HAP-1 (cell line): ENCODE results near the gene CLMP.
"Not testable (repeated sequence)": the region's sequence is repeated elsewhere in the genome, so short reads cannot be mapped to it uniquely, and the experiment has no call there.

Experiments
- DNase-seq, 2 experiments: peaks; one replicate each; pipeline ENCODE4 v3.0.0-alpha.2; 2016 to 2020; ENCODE audit warnings: low spot score in 2 of 2
- H3K27me3 ChIP-seq: fragments of 250-450 bp; sonication (Bioruptor Pico); 2 replicates; pipeline ENCODE4 v1.5.1; 2020; ENCODE audit warnings: low read depth, mild to moderate bottlenecking, moderate library complexity
- H3K36me3 ChIP-seq: fragments of 250-450 bp; sonication (Bioruptor Pico); replicated peaks from 2 replicates; pipeline ENCODE4 v1.5.1; 2020; ENCODE audit warnings: mild to moderate bottlenecking
- H3K4me1 ChIP-seq: fragments of 250-450 bp; sonication (Bioruptor Pico); 2 replicates; pipeline ENCODE4 v1.5.1; 2020; ENCODE audit warnings: mild to moderate bottlenecking
- H3K4me3 ChIP-seq: fragments of 250-450 bp; sonication (Bioruptor Pico); 2 replicates; pipeline ENCODE4 v1.5.1; 2020; ENCODE audit warnings: mild to moderate bottlenecking, moderate library complexity
- H3K9me3 ChIP-seq: fragments of 250-450 bp; sonication (Bioruptor Pico); 2 replicates; pipeline ENCODE4 v1.5.1; 2020; ENCODE audit warnings: mild to moderate bottlenecking, moderate library complexity
- in situ Hi-C: fragments of 300-500 bp; cut with MboI; formaldehyde crosslinking; loops from 3 replicates; pipeline ENCODE4 v1.14.3; 2020; ENCODE audit warnings: low sequenced_read_pairs, inconsistent platforms, mixed read lengths

Gene CLMP

DNA sequence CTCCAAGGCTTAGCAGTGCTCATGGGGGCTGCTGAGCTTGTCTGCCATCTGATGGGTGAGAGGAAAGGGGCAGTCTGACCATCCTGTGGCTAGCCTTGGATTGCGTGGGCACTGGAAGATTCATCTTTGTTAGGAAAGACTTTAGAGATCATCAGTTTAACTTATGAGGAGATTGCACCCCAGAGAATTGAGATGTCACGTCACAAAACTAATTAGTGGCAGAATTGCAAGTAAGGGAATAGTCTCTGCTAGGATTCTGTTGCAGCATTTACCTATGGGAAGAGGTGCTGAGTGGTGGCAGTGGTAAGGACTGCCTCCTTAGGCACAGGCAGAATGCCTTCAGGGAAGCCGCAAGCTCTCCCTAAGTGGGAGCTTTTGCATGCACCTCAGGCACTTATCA lies 90.4 kb downstream of the CLMP start:
- DNase-seq: no peak
- in situ Hi-C loops: loop anchor here (25.0 kb wide), 1 partner anchor 383 kb away; no protein-coding TSS in a partner anchor
- Histone ChIP-seq H3K27me3 (0 out of 2 replicates have a peak, but pooled peaks cover 8% of the 10 kb centered on the region), H3K4me1 (no peaks in the 10 kb centered on the region), H3K36me3 (no peaks in the 10 kb centered on the region), H3K9me3 (no peaks in the 10 kb centered on the region), H3K4me3 (no peak overlapping the region)

DNA sequence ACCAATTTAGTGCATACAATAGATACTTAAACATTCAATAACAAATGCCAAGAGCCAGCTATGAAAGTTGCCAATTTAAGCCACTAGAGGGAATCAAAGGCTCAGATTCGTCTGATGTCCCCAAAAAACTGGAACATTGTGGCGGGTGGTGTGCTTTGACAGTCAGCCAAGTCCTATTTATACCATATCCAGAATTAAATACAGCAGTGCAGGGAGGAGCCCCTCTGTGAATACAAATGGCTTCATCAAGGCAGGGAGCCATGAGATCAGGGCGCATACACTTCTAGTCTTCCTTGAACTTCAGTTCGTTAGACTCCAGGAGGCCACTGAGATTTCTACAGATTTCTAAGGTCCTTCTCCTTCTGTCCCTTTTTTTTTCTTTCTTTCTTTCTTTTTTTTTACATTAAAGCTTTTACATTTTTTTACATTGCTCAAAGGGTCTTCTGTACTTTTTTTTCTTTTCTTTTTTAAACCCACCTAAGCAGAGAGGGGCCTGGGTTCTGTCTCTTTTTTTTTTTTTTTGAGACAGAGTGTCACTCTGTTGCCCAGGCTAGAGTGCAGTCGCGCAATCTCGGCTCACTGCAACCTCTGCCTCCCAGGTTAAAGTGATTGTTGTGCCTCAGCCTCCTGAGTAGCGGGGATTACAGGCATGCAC lies 91.6 kb downstream of the CLMP start:
- DNase-seq: peak; percentile 62 to 66
- H3K4me1 ChIP-seq: no peaks in the 10 kb centered on the region
- no peak overlapping the region for H3K4me3 ChIP-seq
- in situ Hi-C loops: loop anchor here (25.0 kb wide), 1 partner anchor 384 kb away; no protein-coding TSS in a partner anchor
- H3K36me3 ChIP-seq: no peaks in the 10 kb centered on the region
- H3K9me3 ChIP-seq: no peaks in the 10 kb centered on the region
- peaks cover 3% of the 10 kb centered on the region; the same call in 1 of the 2 replicates for H3K27me3 ChIP-seq

DNA sequence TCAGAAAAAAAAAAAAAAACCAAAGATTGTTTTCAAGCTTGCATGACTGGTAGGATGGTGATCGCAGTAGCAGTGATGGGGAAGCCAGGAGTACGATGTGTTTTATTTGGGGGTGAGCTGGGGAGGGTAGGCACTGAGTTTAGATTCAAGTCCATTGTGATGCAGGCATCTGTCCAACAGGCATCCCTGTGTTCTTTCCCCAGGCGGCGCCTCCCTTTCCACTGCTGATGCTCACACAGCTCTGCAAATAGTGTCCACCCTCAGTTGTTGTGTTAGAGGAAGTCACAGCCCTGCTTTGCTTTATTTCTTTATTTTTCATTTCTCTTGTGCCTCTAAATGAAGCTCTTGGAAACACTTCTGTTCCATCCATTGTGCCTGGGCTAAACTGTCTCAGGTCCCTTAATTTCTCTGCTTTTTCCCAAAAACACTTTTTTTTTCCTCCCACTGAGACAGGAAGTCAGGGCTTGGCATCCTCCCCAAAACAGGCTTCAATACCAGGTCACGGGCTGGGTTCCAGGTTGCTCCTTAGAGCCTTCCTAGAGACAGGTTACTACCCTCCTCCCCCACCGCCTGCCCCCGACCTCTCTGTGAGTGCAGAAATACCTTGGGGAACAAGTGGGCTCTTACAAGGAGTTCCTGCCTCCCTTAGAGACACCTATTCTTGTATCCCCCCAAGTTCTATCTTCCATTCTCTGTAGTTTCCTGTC lies 94.5 kb downstream of the CLMP start:
- in situ Hi-C loops: loop anchor here (25.0 kb wide), 1 partner anchor 387 kb away; no protein-coding TSS in a partner anchor
- Histone ChIP-seq H3K36me3 (no peaks in the 10 kb centered on the region), H3K4me3 (no peak overlapping the region), H3K4me1 (no peaks in the 10 kb centered on the region), H3K9me3 (no peaks in the 10 kb centered on the region), H3K27me3 (peaks cover 4% of the 10 kb centered on the region)
- no peak for DNase-seq

GRCh38 chr11:123098990-123099389 lies 96.1 kb downstream of the CLMP start:
- H3K4me1 ChIP-seq: no peaks in the 10 kb centered on the region
- no peak overlapping the region for H3K4me3 ChIP-seq
- no peak for DNase-seq
- H3K36me3 ChIP-seq: no peaks in the 10 kb centered on the region
- in situ Hi-C loops: no loop called here
- H3K9me3 ChIP-seq: no peaks in the 10 kb centered on the region
- H3K27me3 ChIP-seq: peaks cover 4% of the 10 kb centered on the region

- Histone ChIP-seq H3K4me3 (no peak overlapping the region), H3K27me3 (peaks cover 4% of the 10 kb centered on the region; the same call in 1 of the 2 replicates), H3K9me3 (no peaks in the 10 kb centered on the region), H3K4me1 (no peaks in the 10 kb centered on the region), H3K36me3 (no peaks in the 10 kb centered on the region)
- in situ Hi-C loops: no loop called here
- DNase-seq: no peak
These were observed 101.3 kb downstream of the CLMP start for GRCh38 chr11:123093739-123094138.

- H3K4me3 ChIP-seq: no peak overlapping the region
- no peaks in the 10 kb centered on the region for H3K4me1 ChIP-seq
- H3K36me3 ChIP-seq: no peaks in the 10 kb centered on the region
- no peak for DNase-seq
- H3K27me3 ChIP-seq: no peaks in the 10 kb centered on the region
- in situ Hi-C loops: no loop called here
- H3K9me3 ChIP-seq: no peaks in the 10 kb centered on the region
These were observed 103.5 kb downstream of the CLMP start for GRCh38 chr11:123091506-123091905.

DNA sequence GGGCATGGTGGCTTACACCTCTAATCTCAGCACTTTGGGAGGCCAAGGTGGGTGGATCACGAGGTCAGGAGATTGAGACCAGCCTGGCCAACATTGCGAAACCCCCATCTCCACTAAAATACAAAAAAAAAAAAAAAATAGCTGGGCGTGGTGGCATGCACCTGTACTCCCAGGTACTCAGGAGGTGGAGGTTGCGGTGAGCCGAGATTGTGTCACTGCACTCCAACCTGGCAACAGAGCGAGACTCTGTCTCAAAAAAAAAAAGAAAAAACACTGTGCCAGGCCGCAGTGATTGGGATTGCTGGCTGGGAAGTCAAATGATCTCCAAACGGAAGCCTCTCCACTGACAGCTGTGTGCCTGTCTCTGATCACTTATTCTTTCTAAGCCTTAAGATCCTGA lies 104.9 kb downstream of the CLMP start:
- H3K27me3 ChIP-seq, H3K4me1 ChIP-seq, H3K9me3 ChIP-seq, DNase-seq, in situ Hi-C loops, H3K36me3 ChIP-seq, H3K4me3 ChIP-seq: not testable (repeated sequence)

DNA sequence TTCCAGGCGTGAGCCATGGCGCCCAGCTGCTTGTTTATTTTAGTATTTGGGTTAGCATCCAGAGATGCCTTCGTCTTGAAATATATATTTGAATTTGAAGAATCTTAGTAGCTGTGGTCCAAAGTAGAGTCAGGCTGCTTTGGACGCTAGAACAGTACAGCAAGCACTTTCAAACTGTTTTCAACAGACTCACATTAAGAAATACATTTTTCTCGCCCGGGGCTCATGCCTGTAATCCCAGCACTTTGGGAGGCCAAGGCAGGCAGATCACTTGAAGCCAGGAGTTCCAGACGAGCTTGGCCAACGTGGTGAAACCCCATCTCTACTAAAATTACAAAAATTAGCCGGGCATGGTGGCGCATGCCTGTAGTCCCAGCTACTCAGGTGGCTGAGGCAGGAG lies 106.2 kb downstream of the CLMP start:
- DNase-seq, in situ Hi-C loops, H3K36me3 ChIP-seq, H3K27me3 ChIP-seq, H3K4me1 ChIP-seq, H3K9me3 ChIP-seq, H3K4me3 ChIP-seq: not testable (repeated sequence)

DNA sequence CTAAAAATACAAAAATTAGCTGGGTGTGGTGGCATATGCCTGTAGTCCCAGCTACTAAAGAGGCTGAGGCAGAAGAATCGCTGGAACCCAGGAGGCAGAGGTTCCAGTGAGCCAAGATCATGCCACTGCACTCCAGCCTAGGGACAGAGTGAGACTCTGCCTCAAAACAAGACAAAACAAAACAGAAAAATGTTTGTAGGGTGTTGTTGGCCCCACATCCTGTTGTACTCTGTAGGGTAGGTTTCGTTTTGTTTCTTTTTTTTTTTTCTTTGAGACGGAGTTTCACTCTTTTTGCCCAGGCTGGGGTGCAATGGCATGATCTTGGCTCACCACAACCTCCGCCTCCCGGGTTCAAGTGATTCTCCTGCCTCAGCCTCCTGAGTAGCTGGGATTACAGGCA lies 107.4 kb downstream of the CLMP start:
- H3K4me1 ChIP-seq, H3K36me3 ChIP-seq, H3K27me3 ChIP-seq, H3K4me3 ChIP-seq, H3K9me3 ChIP-seq, DNase-seq, in situ Hi-C loops: not testable (repeated sequence)

- no peaks in the 10 kb centered on the region for H3K9me3 ChIP-seq
- no peak overlapping the region for H3K4me3 ChIP-seq
- DNase-seq: no peak
- no peaks in the 10 kb centered on the region for H3K36me3 ChIP-seq
- H3K27me3 ChIP-seq: no peaks in the 10 kb centered on the region
- no peaks in the 10 kb centered on the region for H3K4me1 ChIP-seq
- in situ Hi-C loops: no loop called here
These were observed 108.7 kb downstream of the CLMP start for GRCh38 chr11:123086305-123086704.

DNA sequence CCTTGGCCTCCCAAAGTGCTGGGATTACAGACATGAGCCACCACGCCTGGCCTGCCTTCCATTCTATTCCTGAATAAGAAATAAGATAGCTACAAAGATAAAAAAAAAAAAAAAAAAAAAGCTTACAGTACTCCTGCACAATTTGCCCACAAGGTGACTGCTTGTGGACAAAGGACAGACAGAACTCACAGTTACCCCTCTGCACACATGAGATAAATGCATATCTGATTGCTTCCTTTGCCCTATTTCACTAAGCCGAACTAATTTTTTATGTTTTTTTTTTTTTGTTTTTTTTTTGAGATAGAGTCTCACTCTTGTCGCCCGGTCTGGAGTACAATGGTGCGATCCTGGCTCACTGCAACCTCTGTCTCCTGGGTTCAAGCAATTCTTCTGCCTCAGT lies 109.6 kb downstream of the CLMP start:
- no peaks in the 10 kb centered on the region for H3K36me3 ChIP-seq
- H3K9me3 ChIP-seq: no peaks in the 10 kb centered on the region
- no peak overlapping the region for H3K4me3 ChIP-seq
- no peak for DNase-seq
- no peaks in the 10 kb centered on the region for H3K27me3 ChIP-seq
- in situ Hi-C loops: no loop called here
- H3K4me1 ChIP-seq: no peaks in the 10 kb centered on the region

DNA sequence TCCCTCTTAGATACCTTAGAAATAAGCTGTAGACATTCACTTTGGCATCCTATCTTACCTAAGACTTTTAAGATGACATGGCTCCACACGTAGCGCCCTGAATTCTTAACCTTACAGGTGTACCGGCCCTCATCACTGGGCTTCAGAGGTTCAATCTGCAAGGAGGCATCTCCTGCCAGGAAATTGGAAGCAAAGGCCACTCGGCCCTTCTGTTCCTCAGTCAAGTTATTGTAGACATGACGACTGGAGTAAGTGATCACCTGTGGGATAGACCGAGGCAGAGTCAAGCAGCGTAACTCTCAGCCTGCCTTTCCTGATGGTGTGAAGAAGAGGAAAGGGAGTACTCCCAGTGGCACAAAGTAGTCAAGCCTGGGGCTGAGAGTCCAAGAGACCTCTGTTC lies 110.6 kb downstream of the CLMP start:
- no peaks in the 10 kb centered on the region for H3K9me3 ChIP-seq
- in situ Hi-C loops: no loop called here
- H3K4me1 ChIP-seq: no peaks in the 10 kb centered on the region
- H3K36me3 ChIP-seq: no peaks in the 10 kb centered on the region
- H3K27me3 ChIP-seq: no peaks in the 10 kb centered on the region
- H3K4me3 ChIP-seq: no peak overlapping the region
- DNase-seq: no peak

- H3K4me1 ChIP-seq: no peaks in the 10 kb centered on the region
- no peaks in the 10 kb centered on the region for H3K9me3 ChIP-seq
- H3K27me3 ChIP-seq: no peaks in the 10 kb centered on the region
- peak in 1 of 2 experiments; percentile 45 for DNase-seq
- no peaks in the 10 kb centered on the region for H3K36me3 ChIP-seq
- in situ Hi-C loops: no loop called here
- H3K4me3 ChIP-seq: no peak overlapping the region
These were observed 111.4 kb downstream of the CLMP start for GRCh38 chr11:123083623-123084029.

DNA sequence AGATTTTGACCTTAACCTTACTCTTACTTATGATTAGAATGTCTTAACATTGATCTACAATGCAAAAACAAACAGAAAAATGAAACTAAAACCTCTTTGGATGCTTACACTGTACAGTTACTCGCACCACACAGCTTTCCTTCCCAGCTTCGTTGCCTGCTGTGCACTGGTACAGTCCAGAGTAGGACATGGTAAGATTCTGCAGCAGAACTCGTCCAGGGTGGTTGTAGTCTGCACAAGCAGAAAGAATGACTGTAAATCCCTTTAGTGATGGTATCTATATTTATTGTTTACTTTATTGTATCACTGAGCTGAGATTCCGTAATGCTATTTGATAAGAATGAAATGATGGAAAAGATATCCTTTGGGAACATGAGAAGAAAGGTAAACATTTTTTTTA lies 112.1 kb downstream of the CLMP start:
- Histone ChIP-seq H3K36me3 (no peaks in the 10 kb centered on the region), H3K9me3 (no peaks in the 10 kb centered on the region), H3K4me3 (no peak overlapping the region), H3K4me1 (no peaks in the 10 kb centered on the region), H3K27me3 (no peaks in the 10 kb centered on the region)
- in situ Hi-C loops: no loop called here
- DNase-seq: no peak
